Measurements from ENCODE around the gene POLR3C.
"Not testable (repeated sequence)": the region's sequence is repeated elsewhere in the genome, so short reads cannot be mapped to it uniquely, and the experiment has no call there.

POLR3C gene

DNA sequence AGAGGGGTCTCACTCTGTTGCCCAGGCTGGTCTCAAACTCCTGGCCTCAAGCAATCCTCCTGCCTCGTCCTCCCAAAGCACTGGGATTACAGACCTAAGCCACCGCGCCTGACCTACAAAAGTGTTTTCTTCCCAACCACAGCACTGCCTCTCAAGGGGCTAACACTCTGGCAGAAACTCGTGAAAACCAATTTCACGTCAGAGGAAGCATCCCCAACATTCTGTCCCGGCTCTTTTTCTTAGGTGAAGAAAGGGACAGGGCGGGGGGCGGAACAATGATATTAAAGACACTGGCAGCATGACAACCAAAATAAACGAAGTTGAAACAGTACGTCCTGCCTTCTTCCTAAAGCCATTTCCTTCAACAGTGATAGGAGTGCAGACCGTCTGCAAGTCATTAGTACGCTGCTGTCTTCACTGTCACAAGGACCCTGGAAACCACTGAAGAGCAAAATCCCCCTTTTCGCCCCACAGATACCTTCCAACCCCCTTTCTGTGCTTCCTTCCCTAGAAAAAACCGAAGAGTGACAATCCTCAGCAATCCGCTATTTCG, 1.1 kb upstream of the POLR3C start:
- not testable (repeated sequence) for DNase-seq

DNA sequence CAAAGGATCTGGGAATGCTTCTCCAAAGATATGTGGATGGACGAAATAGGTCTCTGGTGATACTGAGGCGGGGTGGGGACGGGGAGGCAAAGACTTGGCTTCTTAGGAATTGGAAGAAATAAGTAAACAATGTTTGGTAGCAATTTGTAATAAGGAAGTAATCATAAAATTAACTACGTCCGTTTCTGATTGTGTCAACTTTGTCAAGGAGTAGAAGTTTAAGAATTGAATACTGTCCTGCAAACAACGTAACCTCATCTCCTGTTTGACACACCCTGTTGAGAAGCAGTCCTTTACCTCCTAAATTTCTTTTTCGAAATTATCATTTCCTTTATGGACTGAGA, 471 bp downstream of the POLR3C start:
- DNase-seq, result no peak

DNA sequence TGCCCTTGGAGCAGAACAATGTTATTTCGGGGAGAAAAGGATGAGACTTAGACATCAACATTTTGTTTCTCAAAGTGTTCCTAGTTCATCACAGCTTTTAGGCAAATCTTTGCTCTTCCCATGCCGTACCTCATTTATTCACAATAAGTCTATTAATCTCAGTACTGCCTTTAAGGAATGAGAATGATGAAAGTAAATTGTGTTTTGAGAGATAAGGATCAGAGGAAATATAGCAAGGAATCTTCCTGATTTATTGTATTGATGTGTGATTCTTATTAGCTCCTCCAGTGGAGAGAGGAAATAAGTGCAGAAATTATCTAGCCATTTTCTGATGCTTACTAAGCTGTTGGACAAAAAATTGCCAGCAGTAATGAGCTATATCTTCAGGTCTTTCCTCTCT, 2.0 kb downstream of the POLR3C start:
- DNase-seq, result no peak

DNA sequence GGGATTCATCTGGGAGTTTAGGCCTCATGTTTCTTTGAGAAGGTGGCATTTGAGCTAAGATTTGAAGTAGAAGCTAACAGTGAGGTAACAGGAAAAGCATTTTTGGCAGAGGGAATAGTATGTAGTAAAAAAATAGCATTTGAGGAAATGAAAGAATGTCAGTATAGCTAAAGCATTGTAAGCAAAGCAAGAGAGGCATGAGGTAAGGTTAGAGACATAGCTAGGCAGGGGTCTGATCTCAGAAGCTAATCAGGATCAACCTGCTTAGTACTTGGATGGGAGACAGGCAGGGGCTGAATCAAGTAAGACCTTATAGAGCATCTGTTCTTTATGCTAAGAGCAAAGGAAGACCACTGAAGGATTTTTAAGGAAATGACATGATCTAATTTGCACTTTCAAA, 4.0 kb downstream of the POLR3C start:
- DNase-seq, result no peak

DNA sequence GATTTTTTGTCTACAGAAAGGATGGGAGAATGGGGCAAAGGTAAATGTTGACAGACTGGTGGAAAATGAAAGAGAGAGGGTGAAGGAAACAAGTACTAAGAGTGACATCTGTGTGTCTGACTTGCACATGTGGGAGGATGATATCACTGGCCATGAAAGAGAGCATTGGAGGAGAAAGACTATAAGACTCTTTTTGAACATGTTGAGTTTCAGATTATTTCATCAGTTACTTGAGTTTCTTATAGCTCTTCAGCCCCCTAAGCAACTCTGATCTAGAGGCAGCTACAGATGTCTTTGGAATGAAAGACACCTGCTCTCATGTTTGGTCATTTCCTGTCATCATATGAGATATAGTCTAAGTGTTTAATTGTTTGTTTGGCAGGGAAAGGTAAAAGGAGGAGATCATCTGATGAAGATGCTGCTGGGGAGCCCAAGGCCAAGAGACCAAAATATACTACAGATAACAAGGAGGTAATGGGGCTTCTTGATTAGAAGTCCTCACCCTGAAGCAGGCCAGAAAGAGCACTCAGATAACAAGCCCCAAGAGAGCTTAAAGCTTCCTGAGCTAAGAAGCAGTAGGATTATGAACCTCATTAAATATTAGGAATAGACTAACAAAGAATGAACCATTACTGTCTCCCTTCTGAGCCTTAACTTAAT, 4.5 kb downstream of the POLR3C start:
- no peak for DNase-seq

DNA sequence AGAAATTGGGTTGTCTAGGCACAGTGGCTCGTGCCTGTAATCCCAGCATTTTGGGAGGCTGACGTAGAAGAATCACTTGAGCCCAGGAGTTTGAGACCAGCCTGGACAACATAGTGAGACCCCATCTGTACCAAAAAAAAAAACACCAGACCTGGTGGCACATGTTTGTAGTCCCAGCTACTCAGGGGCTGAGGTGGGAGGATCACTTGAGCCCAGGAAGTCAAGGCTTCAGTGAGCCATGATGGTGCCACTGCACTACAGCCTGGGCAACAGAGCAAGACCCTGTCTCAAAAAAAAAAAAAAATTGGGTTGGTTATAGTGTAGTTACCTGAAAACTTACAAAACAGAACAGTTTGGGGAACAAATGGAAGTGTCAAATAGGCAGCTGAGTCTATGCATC, 6.8 kb downstream of the POLR3C start:
- not testable (repeated sequence) for DNase-seq

DNA sequence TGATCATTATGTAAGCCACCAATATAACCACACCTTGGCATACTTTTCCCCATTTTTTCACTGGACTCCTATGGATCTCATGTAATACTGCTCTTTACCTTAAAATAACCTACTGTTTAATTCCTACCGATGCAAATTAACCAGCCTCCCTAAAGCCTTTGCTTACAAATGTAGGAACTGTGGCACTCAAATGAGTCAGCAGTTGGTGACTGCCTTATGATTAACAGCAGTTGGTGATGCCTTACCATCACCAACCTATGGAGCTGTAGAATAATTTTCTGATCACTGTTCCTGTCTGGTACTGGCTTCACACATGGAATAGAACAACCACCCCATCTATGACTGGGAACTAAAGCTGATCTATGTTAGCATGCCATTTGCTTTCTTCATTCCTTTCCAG, 13.7 kb downstream of the POLR3C start:
- no peak for DNase-seq

DNA sequence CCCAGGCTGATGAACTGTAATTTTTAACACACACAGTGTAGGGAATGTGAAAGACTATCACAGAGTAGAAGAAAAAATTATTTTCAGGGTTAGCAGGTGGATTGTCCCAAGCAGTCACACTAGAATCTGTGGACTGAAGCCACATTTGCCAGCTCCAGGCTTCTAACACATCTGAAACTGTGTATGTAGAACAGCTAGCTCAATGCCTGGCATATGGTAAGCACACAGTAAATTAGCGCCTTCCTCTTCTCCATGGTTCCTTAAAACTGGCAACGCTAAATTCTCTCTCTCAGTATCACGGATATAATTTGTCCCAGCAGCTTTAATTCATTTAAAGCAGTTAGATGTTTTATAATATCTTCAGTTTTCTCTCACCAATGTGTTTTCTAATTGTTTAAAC, 19.0 kb downstream of the POLR3C start:
- no peak for DNase-seq

DNA sequence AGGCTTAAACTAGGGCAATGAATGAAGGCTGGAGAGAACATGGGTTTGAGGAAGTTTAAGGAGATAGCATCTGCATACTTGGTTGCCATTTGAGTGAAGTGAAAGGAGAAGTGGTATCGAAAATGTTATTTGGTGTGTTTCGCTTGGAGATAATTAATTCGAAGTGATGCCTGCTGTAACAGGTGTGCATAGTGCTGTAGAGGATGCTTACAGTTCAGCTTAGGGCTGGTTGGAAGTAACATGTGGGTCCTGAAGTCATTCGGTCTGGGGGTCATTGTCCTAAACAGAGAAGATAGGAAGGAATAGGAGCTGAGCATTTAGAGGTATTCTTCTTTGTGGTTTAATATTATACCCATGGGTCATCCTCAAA, 21.1 kb downstream of the POLR3C start:
- peak in 1 of 2 donors; percentile 9 for DNase-seq

DNA sequence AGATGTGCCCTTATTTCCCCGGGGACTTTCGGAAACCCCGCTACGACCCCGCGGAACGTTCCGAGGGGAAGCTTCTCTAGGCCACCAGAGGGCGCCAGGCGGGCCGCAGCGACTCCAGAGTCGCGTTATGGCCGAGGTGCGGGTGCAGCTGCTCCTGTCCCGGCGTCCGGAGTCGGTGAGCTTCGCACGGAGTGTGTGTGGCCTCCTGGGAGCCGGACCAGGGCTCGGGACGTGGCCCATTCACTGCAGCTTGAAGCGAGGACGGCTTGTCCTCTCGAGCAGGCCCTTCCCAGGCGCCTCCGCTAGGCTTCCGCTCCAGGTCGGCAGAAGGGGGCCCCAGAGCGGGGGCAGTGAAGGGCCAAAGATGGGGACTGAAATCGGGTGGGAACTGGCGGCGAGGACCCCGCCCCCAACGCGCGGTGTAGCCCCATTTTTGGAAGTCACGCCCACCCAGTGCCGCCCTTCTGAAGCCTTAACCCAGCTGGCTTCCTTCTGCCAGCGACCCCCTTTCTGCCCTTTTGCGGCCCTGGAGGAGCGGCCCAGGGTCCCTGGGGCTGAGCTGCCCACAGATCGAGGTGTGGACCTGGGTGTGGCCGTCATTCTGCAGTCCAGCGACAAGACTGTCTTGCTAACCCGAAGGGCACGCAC, 21.6 kb downstream of the POLR3C start, which contains the start of gene NUDT17:
TSS of gene NUDT17 (plus strand) at position 117 of the 648 bp plus-strand sequence. CDS start at position 128, 11 bp downstream.
- DNase-seq, result peak; percentile 75 to 76

DNA sequence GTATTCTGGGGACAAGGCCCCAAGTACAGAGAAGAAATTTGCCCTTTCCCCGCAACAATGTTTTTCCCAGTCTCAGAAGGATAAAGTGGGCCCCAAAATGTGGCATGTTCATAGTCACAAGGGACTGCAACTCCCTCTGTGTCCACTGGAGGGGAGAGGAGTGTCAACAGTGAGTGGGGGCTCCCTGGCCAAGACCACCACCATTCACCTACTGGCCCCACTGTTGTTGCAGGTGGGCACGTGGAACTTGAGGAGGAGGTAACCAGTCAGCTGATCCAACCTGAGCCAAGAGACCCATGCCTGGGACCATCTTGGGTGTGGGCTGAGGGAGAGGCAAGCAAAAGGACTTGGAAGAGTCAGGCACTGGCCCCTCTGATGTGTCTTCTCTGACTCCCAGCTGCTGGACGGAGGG, 22.2 kb downstream of the POLR3C start:
- DNase-seq, result peak in 1 of 2 donors; percentile 16

DNA sequence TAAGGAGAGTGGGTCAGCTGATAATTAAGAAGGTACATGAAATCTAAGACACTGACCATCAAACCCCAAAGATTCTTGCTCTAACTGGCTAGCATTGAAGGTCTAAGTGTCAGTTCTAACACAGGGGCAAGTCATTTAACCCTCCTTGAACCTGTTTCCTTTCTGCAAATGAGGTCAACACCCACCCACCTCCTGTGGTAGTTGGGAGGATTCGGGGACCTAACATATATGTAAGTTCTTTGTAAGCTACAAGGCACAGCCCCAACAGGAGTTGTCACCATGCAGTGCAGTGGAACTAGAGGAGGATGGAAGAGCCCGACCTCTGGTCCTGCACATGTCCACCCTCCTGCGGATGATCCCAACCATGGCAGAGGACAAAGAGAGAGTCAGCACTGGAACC, 23.8 kb downstream of the POLR3C start:
- no peak for DNase-seq

DNA sequence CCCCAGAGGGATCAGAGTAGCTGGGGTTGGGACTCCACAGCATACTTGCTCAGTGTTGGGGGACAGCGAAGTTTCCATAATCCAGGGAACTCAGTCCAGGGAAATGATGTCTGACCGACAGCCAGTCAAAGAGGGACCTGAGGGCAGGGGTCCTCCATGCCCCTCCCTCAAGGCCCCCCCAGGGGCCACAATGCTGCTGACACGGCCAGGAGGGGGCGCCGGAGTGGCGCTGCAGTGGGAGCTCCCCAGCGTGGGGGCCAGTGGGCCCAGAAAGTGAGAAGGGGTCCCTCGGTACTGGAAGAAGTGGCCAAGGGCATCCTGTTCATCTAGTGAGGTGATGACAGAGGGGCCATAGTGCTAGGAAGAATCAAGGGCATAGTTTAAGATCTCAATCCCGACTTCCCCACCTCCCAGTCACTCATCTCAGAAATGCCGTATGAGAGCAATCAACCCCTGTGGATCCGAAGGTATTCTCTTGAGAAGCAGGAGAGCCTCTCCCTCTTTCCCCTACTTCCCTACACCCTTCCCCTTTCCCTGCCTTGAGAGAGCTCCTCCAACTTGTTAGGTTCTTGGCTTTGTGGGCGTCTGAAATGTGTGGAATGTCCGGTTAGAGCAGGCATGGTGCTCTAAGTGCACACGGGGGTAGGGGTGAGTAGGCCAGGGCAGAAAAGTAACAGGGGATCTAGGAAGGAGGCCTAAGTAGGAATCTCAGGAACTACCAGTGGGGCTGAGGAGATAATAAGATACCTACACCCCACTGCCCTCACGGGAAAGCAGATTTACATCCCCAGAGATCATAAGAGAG, 25.6 kb downstream of the POLR3C start:
- no peak for DNase-seq

DNA sequence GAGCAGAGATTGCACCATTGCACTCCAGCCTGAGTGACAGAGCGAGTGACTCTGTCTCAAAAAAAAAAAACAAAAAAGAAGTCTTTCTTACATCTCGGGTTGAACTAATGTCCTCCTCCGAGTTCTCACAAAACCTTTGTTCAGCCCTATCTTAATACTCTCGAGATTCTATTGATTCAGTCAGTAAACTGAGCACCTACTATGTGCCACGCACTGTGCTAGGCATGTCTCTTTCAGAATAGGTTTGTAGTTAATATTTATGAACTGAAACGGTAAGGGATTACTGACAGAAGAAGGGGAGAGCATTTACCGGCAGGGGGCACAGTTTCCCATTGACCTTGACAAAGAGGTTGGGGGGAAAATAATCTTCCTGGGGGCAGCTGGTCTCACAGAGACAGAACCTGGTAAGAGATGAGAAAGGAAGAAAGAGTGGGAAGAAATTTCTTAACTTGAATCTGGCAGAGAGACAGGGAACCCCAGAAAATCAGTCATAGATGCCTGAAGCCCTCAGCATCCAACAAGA, 31.5 kb downstream of the POLR3C start:
- DNase-seq, result no peak

DNA sequence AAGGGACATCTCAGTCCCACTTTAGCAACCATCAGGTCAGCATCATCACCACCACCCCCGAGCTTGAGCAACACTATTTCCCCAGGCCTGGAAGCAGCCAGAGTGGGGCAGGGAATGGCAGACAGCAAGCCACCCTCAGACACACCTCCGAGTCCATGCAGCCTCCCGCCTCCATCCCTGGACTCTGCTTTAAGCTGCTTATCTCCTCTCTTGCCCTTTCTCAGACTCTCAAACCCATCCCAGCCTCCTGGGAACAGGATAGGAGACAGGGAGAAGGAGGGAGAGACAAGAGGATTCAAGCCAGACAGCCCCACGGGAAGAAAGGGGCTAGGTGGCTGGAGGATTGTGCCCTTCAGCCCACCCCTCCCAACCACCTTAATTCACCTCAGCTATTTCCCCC, 33.2 kb downstream of the POLR3C start:
- no peak for DNase-seq

DNA sequence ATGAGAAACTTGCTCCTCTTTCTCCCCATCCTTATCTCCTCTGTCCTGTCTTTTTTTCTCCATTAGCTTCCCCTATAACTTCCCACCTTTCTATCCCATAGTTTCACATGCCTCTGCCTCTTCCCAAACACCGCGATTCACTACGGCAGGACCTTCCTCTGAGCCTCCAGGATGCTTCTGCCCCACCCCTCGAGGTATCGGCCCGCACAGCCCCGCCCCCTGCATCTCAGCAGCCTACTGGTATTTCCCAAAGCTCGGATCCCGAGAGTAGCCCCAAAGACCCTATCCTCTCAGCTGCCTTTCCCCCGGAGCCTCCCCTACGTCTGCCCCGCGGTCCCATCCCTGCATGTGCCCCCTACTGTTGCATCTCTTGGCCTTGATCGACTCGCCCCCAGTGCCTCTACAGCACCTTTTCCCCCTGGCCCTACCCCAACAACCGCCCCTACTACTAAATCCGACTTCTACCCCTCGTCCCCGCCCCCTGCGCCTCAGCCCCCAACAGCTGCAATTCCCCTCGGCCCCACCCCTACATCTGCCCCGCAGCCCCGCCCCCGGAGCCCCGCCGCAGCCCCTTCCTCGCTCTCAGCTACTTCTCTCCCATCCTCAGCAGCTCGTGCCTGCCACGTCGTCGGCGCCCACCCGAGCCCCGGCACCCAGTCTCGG, 34.4 kb downstream of the POLR3C start:
- peak; percentile 48 to 61 for DNase-seq

DNA sequence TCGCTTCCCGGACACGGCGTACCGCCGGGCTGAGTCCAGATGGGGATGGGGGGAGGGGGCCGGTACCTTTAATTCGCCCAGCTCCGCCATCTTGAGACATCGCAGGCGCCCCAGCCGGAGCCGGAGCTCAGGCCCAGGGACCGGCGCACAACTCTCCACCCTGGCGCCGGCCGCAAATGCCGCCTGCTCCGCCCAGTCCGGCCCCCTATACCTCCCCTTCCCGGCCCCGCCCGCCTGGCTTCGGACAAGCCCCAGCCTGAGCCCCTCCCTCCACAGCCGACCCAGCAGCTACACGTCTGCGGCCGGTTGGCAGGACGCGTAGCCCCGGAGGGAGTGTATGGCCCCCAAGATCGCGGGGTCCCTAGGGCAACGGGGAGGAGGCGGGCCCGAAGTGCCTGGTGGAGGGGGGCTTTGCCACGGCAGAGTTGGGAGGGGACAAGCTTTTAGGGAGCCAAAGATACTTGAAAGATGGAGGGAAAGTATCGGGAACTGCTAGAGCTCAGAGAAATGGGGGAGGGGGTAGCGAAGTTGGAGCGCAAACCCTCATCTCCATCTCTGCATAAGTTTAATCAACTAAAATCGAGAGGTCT, 35.0 kb downstream of the POLR3C start, which contains the start of gene PIAS3:
TSS of gene PIAS3 (minus strand) at position 181 of the 590 bp plus-strand sequence. CDS start at position 90, 91 bp downstream.
- peak; percentile 75 to 76 for DNase-seq

DNA sequence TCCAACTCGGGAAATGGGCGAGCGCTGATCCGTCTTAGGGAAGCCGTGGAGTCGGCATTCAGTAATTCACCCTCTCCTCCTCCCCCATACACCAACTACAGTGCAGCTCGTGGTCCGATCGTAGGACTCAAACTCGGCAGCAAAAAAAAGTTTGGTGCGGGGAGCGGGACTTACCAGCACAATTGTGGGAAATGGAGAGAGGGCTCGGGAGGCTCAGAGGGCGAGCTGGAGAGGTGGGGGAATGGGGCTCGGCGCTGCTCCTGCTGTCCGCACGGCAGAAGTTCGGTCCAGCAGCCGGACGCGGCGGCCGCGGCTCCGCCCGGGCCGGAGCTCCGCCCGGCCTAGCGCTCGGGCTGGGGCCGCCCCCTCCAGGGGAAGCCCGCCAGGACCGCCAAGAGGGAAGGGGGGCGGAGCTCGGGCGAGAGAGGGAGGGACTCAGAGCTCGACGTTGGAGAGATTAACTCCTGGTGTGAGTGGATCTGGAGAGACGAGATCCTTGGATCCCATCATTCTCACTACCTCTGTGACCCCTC, 35.6 kb downstream of the POLR3C start:
- peak; percentile 69 for DNase-seq

DNA sequence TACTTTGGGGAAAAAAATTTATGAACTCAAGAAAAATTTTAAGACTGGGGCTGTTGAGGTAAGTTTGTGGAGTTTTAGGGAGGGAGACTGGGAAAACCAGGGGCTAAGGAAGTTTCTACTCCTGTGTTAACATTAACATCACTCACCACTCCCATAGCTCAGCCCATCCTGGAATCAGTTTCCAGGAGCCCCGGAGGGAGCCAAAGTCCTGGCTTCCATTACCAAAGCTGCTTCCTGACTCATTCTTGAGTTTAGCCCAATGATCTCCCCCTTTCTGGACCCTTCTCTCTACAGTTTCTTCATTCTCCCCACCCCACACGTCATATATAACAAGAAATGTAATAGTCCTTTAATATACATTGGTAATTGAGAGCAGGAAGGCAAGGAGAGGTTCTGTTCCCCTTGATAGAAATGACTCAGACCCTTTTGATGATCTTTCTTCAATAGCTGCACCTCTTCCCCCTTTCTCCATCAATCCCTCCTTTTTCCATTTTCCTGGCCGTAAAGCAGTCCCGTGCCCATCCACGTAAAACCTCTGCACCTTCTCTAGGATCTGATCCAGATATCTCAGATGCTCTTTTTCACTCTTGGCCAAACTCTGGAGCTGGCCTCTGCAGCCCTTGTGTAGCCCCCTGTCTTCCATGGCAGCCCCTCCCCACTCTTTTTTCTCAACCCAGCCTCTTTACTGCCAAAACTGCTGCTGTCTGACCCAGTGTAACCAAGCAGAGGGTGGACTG, 39.5 kb downstream of the POLR3C start:
- DNase-seq, result no peak

DNA sequence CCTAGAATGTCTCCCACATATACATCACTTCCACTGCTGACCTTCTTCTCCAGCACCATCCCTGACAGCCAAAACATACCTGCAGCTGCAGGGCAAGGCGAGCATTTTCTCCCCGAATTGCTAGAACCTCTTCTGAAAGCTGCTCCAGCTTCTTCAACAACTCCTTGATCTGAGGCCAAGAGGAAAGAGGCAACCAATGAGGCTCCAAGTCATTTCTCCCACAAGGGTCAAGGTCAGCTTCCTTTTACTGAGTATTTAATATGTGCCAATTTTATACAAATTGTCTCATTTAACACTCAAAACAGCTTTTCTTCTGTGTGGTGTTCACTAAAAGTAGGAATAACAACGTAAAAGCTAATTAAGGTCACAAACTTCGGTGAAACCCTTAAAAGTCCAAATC, 44.2 kb downstream of the POLR3C start:
- no peak for DNase-seq
